ENCODE measurements around the gene SLC3A2.

The SLC3A2 gene

GRCh38 chr11:62911137-62912130, 30.7 kb downstream of the SLC3A2 start:
- DNase-seq (ENCODE audit: low read depth), result no peak

- no peak for DNase-seq (ENCODE audit: low read depth)
Observed at GRCh38 chr11:62912268-62912667, 31.6 kb downstream of the SLC3A2 start.

GRCh38 chr11:62914416-62914815, 33.7 kb downstream of the SLC3A2 start:
- no peak for DNase-seq (ENCODE audit: low read depth)

- no peak for DNase-seq (ENCODE audit: low read depth)
Observed at GRCh38 chr11:62917906-62918502, 37.3 kb downstream of the SLC3A2 start.

GRCh38 chr11:62918531-62918930, 37.8 kb downstream of the SLC3A2 start:
- no peak for DNase-seq (ENCODE audit: low read depth)

- no peak for DNase-seq (ENCODE audit: low read depth)
Observed at GRCh38 chr11:62919476-62919875, 38.8 kb downstream of the SLC3A2 start.

GRCh38 chr11:62919898-62920640, 39.4 kb downstream of the SLC3A2 start:
- DNase-seq (ENCODE audit: low read depth), result no peak

GRCh38 chr11:62921201-62921572, 40.5 kb downstream of the SLC3A2 start, which contains the start of gene CHRM1:
CHRM1 (minus strand) TSS chr11:62921363; CDS start chr11:62911100, 10,263 bp downstream.
- no peak for DNase-seq (ENCODE audit: low read depth)

- no peak for DNase-seq (ENCODE audit: low read depth)
Observed at GRCh38 chr11:62921573-62922188, 41.0 kb downstream of the SLC3A2 start.

GRCh38 chr11:62922189-62922589, 41.5 kb downstream of the SLC3A2 start:
- DNase-seq (ENCODE audit: low read depth), result no peak

GRCh38 chr11:62922653-62923431, 42.1 kb downstream of the SLC3A2 start:
- no peak for DNase-seq (ENCODE audit: low read depth)

- no peak for DNase-seq (ENCODE audit: low read depth)
Observed at GRCh38 chr11:62923601-62924411, 43.1 kb downstream of the SLC3A2 start.

GRCh38 chr11:62925308-62925707, 44.6 kb downstream of the SLC3A2 start:
- no peak for DNase-seq (ENCODE audit: low read depth)

- DNase-seq (ENCODE audit: low read depth), result no peak
Observed at GRCh38 chr11:62925745-62926679, 45.3 kb downstream of the SLC3A2 start.

- DNase-seq (ENCODE audit: low read depth), result no peak
Observed at GRCh38 chr11:62926680-62927455, 46.2 kb downstream of the SLC3A2 start.

GRCh38 chr11:62928011-62928410, 47.3 kb downstream of the SLC3A2 start:
- no peak for DNase-seq (ENCODE audit: low read depth)

- no peak for DNase-seq (ENCODE audit: low read depth)
Observed at GRCh38 chr11:62930157-62930556, 49.5 kb downstream of the SLC3A2 start.

- DNase-seq (ENCODE audit: low read depth), result no peak
Observed at GRCh38 chr11:62930666-62931065, 50.0 kb downstream of the SLC3A2 start.
